ENCODE data around the gene SHH. TPM values are rescaled to one million over a fixed set of nuclear protein-coding genes. Genes with fewer than 3 reads are reported as not detected.

Gene SHH
- total RNA-seq, 1 donor from 2014 or later = 0.11 TPM

- H3K36me3 Mint-ChIP-seq (ENCODE audit: unreplicated experiment) = no peaks in the 10 kb centered on the region
- no peak for TF ChIP-seq CTCF (IDR thresholded peaks at IDR 0.05)
- H3K9me3 Mint-ChIP-seq (ENCODE audit: unreplicated experiment) = no peaks in the 10 kb centered on the region
- no peak for DNase-seq (ENCODE audit: extremely low spot score, unreplicated experiment)
- no peak overlapping the region for H3K27ac Mint-ChIP-seq (ENCODE audit: unreplicated experiment)
- H3K27me3 Mint-ChIP-seq (ENCODE audit: unreplicated experiment) = peaks cover 11% of the 10 kb centered on the region
- H3K4me1 Mint-ChIP-seq (ENCODE audit: unreplicated experiment) = no peaks in the 10 kb centered on the region
- H3K4me3 Mint-ChIP-seq (ENCODE audit: unreplicated experiment) = no peak overlapping the region
Measured at GRCh38 chr7:155837126-155837479, 24.8 kb upstream of the SHH start.

GRCh38 chr7:155836216-155837125 lies 24.2 kb upstream of the SHH start:
- no peak for DNase-seq (ENCODE audit: extremely low spot score, unreplicated experiment)
- Mint-ChIP-seq H3K9me3 (ENCODE audit: unreplicated experiment) (no peaks in the 10 kb centered on the region), H3K27ac (ENCODE audit: unreplicated experiment) (no peak overlapping the region)

GRCh38 chr7:155835446-155836215 lies 23.4 kb upstream of the SHH start:
- no peak overlapping the region for H3K27ac Mint-ChIP-seq (ENCODE audit: unreplicated experiment)
- no peak for TF ChIP-seq CTCF (IDR thresholded peaks at IDR 0.05)
- H3K36me3 Mint-ChIP-seq (ENCODE audit: unreplicated experiment) = no peaks in the 10 kb centered on the region
- peaks cover 8% of the 10 kb centered on the region for H3K27me3 Mint-ChIP-seq (ENCODE audit: unreplicated experiment)
- H3K4me1 Mint-ChIP-seq (ENCODE audit: unreplicated experiment) = no peaks in the 10 kb centered on the region
- H3K4me3 Mint-ChIP-seq (ENCODE audit: unreplicated experiment) = no peak overlapping the region
- DNase-seq (ENCODE audit: extremely low spot score, unreplicated experiment) = no peak
- H3K9me3 Mint-ChIP-seq (ENCODE audit: unreplicated experiment) = no peaks in the 10 kb centered on the region

More at GRCh38 chr7:155836216-155837125, 24.2 kb upstream of the SHH start:
- Mint-ChIP-seq H3K4me1 (ENCODE audit: unreplicated experiment) (no peaks in the 10 kb centered on the region), H3K36me3 (ENCODE audit: unreplicated experiment) (no peaks in the 10 kb centered on the region), H3K4me3 (ENCODE audit: unreplicated experiment) (no peak overlapping the region), H3K27me3 (ENCODE audit: unreplicated experiment) (peaks cover 11% of the 10 kb centered on the region)
- TF ChIP-seq CTCF (IDR thresholded peaks at IDR 0.05) = no peak

GRCh38 chr7:155834486-155835048 lies 22.3 kb upstream of the SHH start:
- Mint-ChIP-seq H3K27me3 (ENCODE audit: unreplicated experiment) (peaks cover 8% of the 10 kb centered on the region), H3K36me3 (ENCODE audit: unreplicated experiment) (no peaks in the 10 kb centered on the region), H3K9me3 (ENCODE audit: unreplicated experiment) (no peaks in the 10 kb centered on the region), H3K4me1 (ENCODE audit: unreplicated experiment) (no peaks in the 10 kb centered on the region), H3K4me3 (ENCODE audit: unreplicated experiment) (no peak overlapping the region), H3K27ac (ENCODE audit: unreplicated experiment) (no peak overlapping the region)
- no peak for TF ChIP-seq CTCF (IDR thresholded peaks at IDR 0.05)
- no peak for DNase-seq (ENCODE audit: extremely low spot score, unreplicated experiment)

GRCh38 chr7:155833651-155834050 lies 21.4 kb upstream of the SHH start:
- Mint-ChIP-seq H3K9me3 (ENCODE audit: unreplicated experiment) (no peaks in the 10 kb centered on the region), H3K4me1 (ENCODE audit: unreplicated experiment) (no peaks in the 10 kb centered on the region), H3K27me3 (ENCODE audit: unreplicated experiment) (peaks cover 4% of the 10 kb centered on the region), H3K36me3 (ENCODE audit: unreplicated experiment) (no peaks in the 10 kb centered on the region), H3K4me3 (ENCODE audit: unreplicated experiment) (no peak overlapping the region), H3K27ac (ENCODE audit: unreplicated experiment) (no peak overlapping the region)
- no peak for DNase-seq (ENCODE audit: extremely low spot score, unreplicated experiment)
- no peak for TF ChIP-seq CTCF (IDR thresholded peaks at IDR 0.05)
